CD4-positive, alpha-beta T cell (primary cell): Measurements from ENCODE around the gene STIM1. TPM values are rescaled to one million over a fixed set of nuclear protein-coding genes. Genes with fewer than 3 reads are reported as not detected.

Source experiments
- ATAC-seq: fragments of 200-7000 bp; cut with Tn5 transposase; one replicate; pipeline ENCODE4 v1.10.0; 2022; ENCODE audit warnings: mild to moderate bottlenecking; ENCODE audit not compliant: poor library complexity
- CTCF ChIA-PET: fragments of 350-600 bp; sonication (Branson Sonifier 250); formaldehyde crosslinking; loops from one replicate; lab custom pipeline; 2021; ENCODE audit warnings: antibody characterized with exemption, inconsistent platforms; lab: Charles Lee
- POLR2A ChIA-PET: fragments of 350-600 bp; sonication (Branson Sonifier 250); formaldehyde crosslinking; loops from one replicate; lab custom pipeline; 2021; ENCODE audit warnings: antibody characterized with exemption, inconsistent platforms; lab: Charles Lee
- DNase-seq, 14 experiments: peaks; one replicate each; pipeline ENCODE4 v3.0.0-alpha.2; 2013 to 2020; ENCODE audit warnings: mixed read lengths in 2 of 14
- H3K27ac ChIP-seq, 2 donors: one replicate each; pipeline versions ENCODE4 v1.5.1 to v1.7.0; 2013; ENCODE audit warnings: low read length in 2 of 2, low read depth in 1 of 2, mild to moderate bottlenecking in 1 of 2
- H3K27me3 ChIP-seq, 2 experiments: 1 replicate in 1 of 2; 2 replicates in 1 of 2; pipeline versions ENCODE4 v1.6.1 to v1.7.0; 2013; ENCODE audit warnings: low read length in 2 of 2, control low read depth in 1 of 2, mild to moderate bottlenecking in 1 of 2, moderate library complexity in 1 of 2; ENCODE audit not compliant: insufficient read depth in 2 of 2, control insufficient read depth in 1 of 2
- H3K36me3 ChIP-seq: one replicate; pipeline ENCODE4 v1.6.1; 2013; ENCODE audit warnings: low read length, control low read depth; ENCODE audit not compliant: insufficient read depth
- H3K4me1 ChIP-seq: one replicate; pipeline ENCODE4 v1.6.1; 2013; ENCODE audit warnings: low read length, control low read depth; ENCODE audit not compliant: insufficient read depth
- H3K4me3 ChIP-seq: one replicate; pipeline ENCODE4 v1.5.1; 2013; ENCODE audit warnings: mild to moderate bottlenecking, low read length, moderate library complexity
- H3K9me3 ChIP-seq, 2 experiments: 1 replicate in 1 of 2; 2 replicates in 1 of 2; pipeline versions ENCODE4 v1.6.1 to v1.7.0; 2013; ENCODE audit warnings: low read length in 2 of 2, mild to moderate bottlenecking in 2 of 2, control low read depth in 1 of 2, moderate library complexity in 1 of 2; ENCODE audit not compliant: control insufficient read depth in 1 of 2, insufficient read depth in 1 of 2
- H3K27ac Mint-ChIP-seq: one replicate; pipeline ENCODE4 v1.8.0; 2020; ENCODE audit warnings: mixed read lengths
- H3K27me3 Mint-ChIP-seq: one replicate; pipeline ENCODE4 v1.8.0; 2021; ENCODE audit warnings: mixed read lengths
- H3K36me3 Mint-ChIP-seq: one replicate; pipeline ENCODE4 v1.8.0; 2021; ENCODE audit warnings: low read depth, mixed read lengths
- H3K4me1 Mint-ChIP-seq: one replicate; pipeline ENCODE4 v1.8.0; 2021; ENCODE audit warnings: low read depth, mixed read lengths
- H3K4me3 Mint-ChIP-seq: one replicate; pipeline ENCODE4 v1.8.0; 2020; ENCODE audit warnings: mild to moderate bottlenecking, mixed read lengths
- H3K9me3 Mint-ChIP-seq: one replicate; pipeline ENCODE4 v1.8.0; 2020; ENCODE audit warnings: mixed read lengths
- CTCF ChIP-seq: fragments of 200-600 bp; IDR thresholded peaks from one replicate; pipeline ENCODE4 v1.8.0; 2022; ENCODE audit warnings: antibody characterized with exemption, mild to moderate bottlenecking
- intact Hi-C, 2 experiments: fragments of 100-400 bp; cut with DNase I in 1 of 2; cut with micrococcal nuclease in 1 of 2; formaldehyde crosslinking; loops; one replicate each; pipeline versions ENCODE4 v1.15.1 to v1.9.0; 2023 to 2025; cut with DNase I, micrococcal nuclease
- total RNA-seq, 174 experiments: library from RNA in 2 of 174; stranded (reverse) in 2 of 174; gene quantifications; one replicate each; pipeline ENCODE4 v1.2.3 and lab custom pipeline; 2021 to 2026

The STIM1 gene
- total RNA-seq, 2 experiments from 2014 or later = 89.0 to 94.9 TPM

- no peak for TF ChIP-seq CTCF
- DNase-seq (no peak), ATAC-seq (no peak)
- H3K27ac ChIP-seq = no peak overlapping the region
- peaks cover 8% of the 10 kb centered on the region for H3K4me1 ChIP-seq
- POLR2A ChIA-PET = interaction anchor here (1.1 to 1.9 kb wide), 2 partner anchors 12 to 75 kb away, joined by 3 to 6 read pairs; no protein-coding TSS in a partner anchor
- no peaks in the 10 kb centered on the region for H3K9me3 ChIP-seq
- Mint-ChIP-seq H3K36me3 (peaks cover 5% of the 10 kb centered on the region), H3K27me3 (no peaks in the 10 kb centered on the region), H3K4me3 (no peak overlapping the region), H3K9me3 (no peaks in the 10 kb centered on the region), H3K4me1 (peaks cover 70% of the 10 kb centered on the region), H3K27ac (no peak overlapping the region)
- H3K36me3 ChIP-seq = peaks cover 17% of the 10 kb centered on the region
- CTCF ChIA-PET = interaction anchor here (0.6 kb wide), 1 partner anchor 8 kb away, joined by 3 read pairs; no protein-coding TSS in a partner anchor
- intact Hi-C loops = no loop called here
- no peaks in the 10 kb centered on the region for H3K27me3 ChIP-seq
- H3K4me3 ChIP-seq = no peak overlapping the region
Observed at GRCh38 chr11:3929649-3930048, 74.2 kb downstream of the STIM1 start.

GRCh38 chr11:3932698-3933097 lies 77.2 kb downstream of the STIM1 start:
- Mint-ChIP-seq H3K36me3 (peaks cover 5% of the 10 kb centered on the region), H3K27me3 (no peaks in the 10 kb centered on the region), H3K4me3 (no peak overlapping the region), H3K27ac (peak overlapping the region; percentile 75), H3K4me1 (peaks cover 79% of the 10 kb centered on the region), H3K9me3 (no peaks in the 10 kb centered on the region)
- Histone ChIP-seq H3K27ac (no peak overlapping the region), H3K9me3 (no peaks in the 10 kb centered on the region), H3K4me1 (peaks cover 18% of the 10 kb centered on the region), H3K4me3 (no peak overlapping the region), H3K36me3 (peaks cover 26% of the 10 kb centered on the region), H3K27me3 (no peaks in the 10 kb centered on the region)
- ATAC-seq (no peak), DNase-seq (no peak)
- intact Hi-C loops = no loop called here
- POLR2A ChIA-PET = interaction anchor here (1.3 to 2.6 kb wide), 2 partner anchors 10 to 78 kb away, joined by 3 to 8 read pairs; partner anchors contain the start of gene STIM1
- CTCF ChIA-PET = interaction anchor here (0.9 kb wide), 1 partner anchor 78 kb away, joined by 3 read pairs; the partner anchor contains the start of gene STIM1
- TF ChIP-seq CTCF = no peak

GRCh38 chr11:3933165-3933628 lies 77.7 kb downstream of the STIM1 start:
- Mint-ChIP-seq H3K9me3 (no peaks in the 10 kb centered on the region), H3K36me3 (peaks cover 5% of the 10 kb centered on the region), H3K27me3 (no peaks in the 10 kb centered on the region), H3K4me3 (no peak overlapping the region), H3K4me1 (peaks cover 76% of the 10 kb centered on the region), H3K27ac (peak overlapping the region; percentile 75)
- POLR2A ChIA-PET = interaction anchor here (1.3 to 2.6 kb wide), 2 partner anchors 10 to 79 kb away, joined by 3 to 8 read pairs; partner anchors contain the start of gene STIM1
- no peak for TF ChIP-seq CTCF
- H3K36me3 ChIP-seq = peaks cover 26% of the 10 kb centered on the region
- ATAC-seq = no peak
- H3K27me3 ChIP-seq = no peaks in the 10 kb centered on the region
- intact Hi-C loops = no loop called here
- H3K4me3 ChIP-seq = no peak overlapping the region
- DNase-seq = no peak
- H3K4me1 ChIP-seq = peaks cover 18% of the 10 kb centered on the region
- no peak overlapping the region for H3K27ac ChIP-seq
- CTCF ChIA-PET = interaction anchor here (0.9 kb wide), 1 partner anchor 78 kb away, joined by 3 read pairs; the partner anchor contains the start of gene STIM1
- H3K9me3 ChIP-seq = no peaks in the 10 kb centered on the region
